ENCODE data around the gene DNAJC9. TPM values are rescaled to one million over a fixed set of nuclear protein-coding genes. Genes with fewer than 3 reads are reported as not detected.

DNAJC9 gene
- total RNA-seq, 1 donor from 2014 or later = 46.8 TPM

- H3K9me3 Mint-ChIP-seq (ENCODE audit: low read depth) = no peaks in the 10 kb centered on the region
- no peak for TF ChIP-seq CTCF (IDR thresholded peaks at IDR 0.05; ENCODE audit: unreplicated experiment)
- no peak overlapping the region for H3K27ac Mint-ChIP-seq
- no peak overlapping the region for H3K4me3 Mint-ChIP-seq (ENCODE audit: low read depth)
- peaks cover 8% of the 10 kb centered on the region for H3K36me3 Mint-ChIP-seq (ENCODE audit: insufficient read depth)
- DNase-seq (ENCODE audit: low spot score, unreplicated experiment) = no peak
- H3K27me3 Mint-ChIP-seq = no peaks in the 10 kb centered on the region
- peaks cover 2% of the 10 kb centered on the region for H3K4me1 Mint-ChIP-seq (ENCODE audit: low read depth)
Measured at GRCh38 chr10:73225518-73225917, 21.5 kb downstream of the DNAJC9 start.

DNA sequence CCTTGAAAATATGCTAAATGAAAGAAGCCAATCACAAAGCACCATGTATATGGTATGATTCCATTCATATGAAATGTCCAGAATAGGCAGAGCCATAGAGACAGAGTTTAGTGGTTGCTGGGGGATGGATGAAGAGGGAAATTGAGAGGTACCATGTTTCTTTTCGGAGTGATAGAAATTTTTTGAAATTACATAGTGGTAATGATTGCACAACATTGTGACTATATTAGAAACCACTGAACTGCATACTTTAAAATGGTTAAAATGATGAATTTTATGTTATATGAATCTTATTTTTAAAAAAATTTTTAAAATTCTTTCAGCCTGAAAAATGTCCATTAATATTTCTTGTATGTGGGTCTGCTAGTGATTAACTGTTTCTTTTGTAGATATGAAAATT, 26.1 kb downstream of the DNAJC9 start:
- Mint-ChIP-seq H3K27ac (no peak overlapping the region), H3K27me3 (no peaks in the 10 kb centered on the region), H3K4me3 (ENCODE audit: low read depth) (no peak overlapping the region), H3K9me3 (ENCODE audit: low read depth) (no peaks in the 10 kb centered on the region), H3K4me1 (ENCODE audit: low read depth) (peaks cover 2% of the 10 kb centered on the region), H3K36me3 (ENCODE audit: insufficient read depth) (peaks cover 24% of the 10 kb centered on the region)
- no peak for TF ChIP-seq CTCF (IDR thresholded peaks at IDR 0.05; ENCODE audit: unreplicated experiment)
- DNase-seq (ENCODE audit: low spot score, unreplicated experiment) = no peak

DNA sequence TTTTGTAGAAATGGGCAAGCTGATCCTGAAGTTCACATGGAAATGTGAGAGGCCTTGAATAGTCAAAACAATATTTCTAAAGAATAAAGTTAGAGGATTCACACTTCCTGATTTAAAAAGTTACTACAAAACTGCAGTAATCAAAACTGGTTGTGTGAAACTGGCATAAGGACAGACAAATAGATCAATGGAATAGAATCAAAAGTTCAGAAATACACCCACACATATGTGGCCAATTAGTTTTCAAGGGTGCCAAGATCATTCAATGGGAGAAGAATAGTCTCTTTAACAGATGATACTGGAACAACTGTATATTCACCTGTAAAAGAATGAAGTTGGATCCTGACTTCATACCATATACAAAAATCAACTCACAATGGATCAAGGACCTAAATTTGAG, 27.7 kb downstream of the DNAJC9 start:
- no peak overlapping the region for H3K4me3 Mint-ChIP-seq (ENCODE audit: low read depth)
- peaks cover 2% of the 10 kb centered on the region for H3K4me1 Mint-ChIP-seq (ENCODE audit: low read depth)
- H3K9me3 Mint-ChIP-seq (ENCODE audit: low read depth) = no peaks in the 10 kb centered on the region
- H3K27me3 Mint-ChIP-seq = no peaks in the 10 kb centered on the region
- H3K36me3 Mint-ChIP-seq (ENCODE audit: insufficient read depth) = peaks cover 28% of the 10 kb centered on the region
- DNase-seq (ENCODE audit: low spot score, unreplicated experiment) = no peak
- TF ChIP-seq CTCF (IDR thresholded peaks at IDR 0.05; ENCODE audit: unreplicated experiment) = no peak
- no peak overlapping the region for H3K27ac Mint-ChIP-seq

DNA sequence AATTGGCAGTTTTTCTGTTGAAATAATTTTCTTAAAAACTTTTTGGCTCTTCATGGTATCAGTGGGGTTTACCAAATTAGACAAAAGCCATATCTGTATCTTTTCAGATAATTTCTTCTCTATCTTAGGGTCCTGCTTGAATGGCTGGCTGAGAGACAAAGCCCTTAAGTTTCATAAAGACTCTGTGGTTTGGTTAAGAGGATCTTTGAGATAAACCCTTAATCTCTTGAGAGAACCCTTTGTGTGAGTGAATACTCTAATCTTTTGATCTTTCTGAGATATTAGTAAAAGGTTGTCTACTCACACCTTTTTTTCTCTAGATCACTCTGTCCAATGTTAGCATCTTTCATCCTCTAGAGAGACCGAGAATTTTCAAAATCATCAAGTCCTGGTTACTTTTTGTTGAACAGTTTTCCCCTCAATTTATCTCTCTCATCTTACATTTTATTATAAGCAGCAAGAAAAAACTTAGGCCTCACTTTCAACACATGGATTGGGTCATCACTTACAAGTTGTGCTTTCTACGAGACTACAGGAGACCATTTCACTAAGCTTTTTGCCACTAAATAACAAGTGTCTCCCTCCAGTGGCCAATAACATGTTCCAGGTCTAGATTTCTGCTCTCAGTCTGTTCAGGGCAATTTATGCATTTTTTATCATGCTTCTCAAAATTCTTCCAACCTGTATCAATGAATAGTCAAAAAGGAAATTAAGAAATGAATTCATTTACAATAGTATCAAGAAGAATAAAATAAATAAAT, 28.4 kb downstream of the DNAJC9 start:
- H3K4me1 Mint-ChIP-seq (ENCODE audit: low read depth) = peaks cover 2% of the 10 kb centered on the region
- TF ChIP-seq CTCF (IDR thresholded peaks at IDR 0.05; ENCODE audit: unreplicated experiment) = peak; percentile 61
- H3K36me3 Mint-ChIP-seq (ENCODE audit: insufficient read depth) = peaks cover 31% of the 10 kb centered on the region
- no peak overlapping the region for H3K4me3 Mint-ChIP-seq (ENCODE audit: low read depth)
- DNase-seq (ENCODE audit: low spot score, unreplicated experiment) = no peak
- H3K27me3 Mint-ChIP-seq = no peaks in the 10 kb centered on the region
- no peaks in the 10 kb centered on the region for H3K9me3 Mint-ChIP-seq (ENCODE audit: low read depth)
- H3K27ac Mint-ChIP-seq = peak overlapping the region; percentile 13

GRCh38 chr10:73217628-73218027, 29.4 kb downstream of the DNAJC9 start:
- Mint-ChIP-seq H3K27ac (no peak overlapping the region), H3K4me1 (ENCODE audit: low read depth) (peaks cover 2% of the 10 kb centered on the region), H3K4me3 (ENCODE audit: low read depth) (no peak overlapping the region), H3K36me3 (ENCODE audit: insufficient read depth) (peaks cover 37% of the 10 kb centered on the region), H3K9me3 (ENCODE audit: low read depth) (no peaks in the 10 kb centered on the region), H3K27me3 (no peaks in the 10 kb centered on the region)
- DNase-seq (ENCODE audit: low spot score, unreplicated experiment) = no peak
- TF ChIP-seq CTCF (IDR thresholded peaks at IDR 0.05; ENCODE audit: unreplicated experiment) = no peak
